Endothelial cell of umbilical vein (primary cell): ENCODE results near the gene CAMSAP1. TPM values are rescaled to one million over a fixed set of nuclear protein-coding genes. Genes with fewer than 3 reads are reported as not detected.

Experiments used
- BruUV-seq: library from RNA; stranded (reverse); fragments of 400-500 nt; replicated peaks from 2 replicates; lab custom pipeline; 2021; lab: Mats Ljungman, UMichigan
- CTCF ChIA-PET: fragments of 300-600, 350-600 bp; sonication (Branson Sonifier 250); formaldehyde crosslinking; loops from one replicate; lab custom pipeline; 2021; ENCODE audit warnings: antibody characterized with exemption, inconsistent platforms; lab: Charles Lee
- POLR2A ChIA-PET: fragments of 300-600, 350-600 bp; sonication (Branson Sonifier 250); formaldehyde crosslinking; loops from one replicate; lab custom pipeline; 2021; ENCODE audit warnings: antibody characterized with exemption, inconsistent platforms; lab: Charles Lee
- DNase-seq: peaks from one replicate; pipeline ENCODE4 v3.0.0-alpha.2; 2011; ENCODE audit warnings: low read depth, low spot score
- FAIRE-seq: peaks from 2 replicates; lab custom pipeline; 2011; peaks lifted over from hg19 to GRCh38; lab: Jason Lieb, UNC
- H2AFZ ChIP-seq: 2 replicates; pipeline ENCODE4 v1.6.0; 2012; ENCODE audit warnings: low read depth, low read length, control low read depth, inconsistent platforms
- H3K27ac ChIP-seq: 2 replicates; pipeline ENCODE4 v1.5.1; 2011; ENCODE audit warnings: low read depth, mild to moderate bottlenecking, control low read depth, low read length, moderate library complexity; ENCODE audit not compliant: insufficient read depth
- H3K27me3 ChIP-seq, 2 experiments: 2 replicates each; pipeline versions ENCODE4 v1.6.0 to v1.6.1; 2011; ENCODE audit warnings: low read length in 2 of 2, mixed read lengths in 1 of 2; ENCODE audit not compliant: control insufficient read depth in 2 of 2, insufficient read depth in 2 of 2
- H3K36me3 ChIP-seq, 2 experiments: 2 replicates in 1 of 2; 3 replicates in 1 of 2; pipeline ENCODE4 v1.5.1; 2011; ENCODE audit warnings: low read length in 2 of 2, mild to moderate bottlenecking in 1 of 2, moderate library complexity in 1 of 2; ENCODE audit not compliant: control insufficient read depth in 2 of 2, insufficient read depth in 2 of 2; ENCODE audit errors: extremely low read depth in 1 of 2
- H3K4me1 ChIP-seq: 3 replicates; pipeline ENCODE4 v1.5.1; 2011; ENCODE audit warnings: mild to moderate bottlenecking, low read length; ENCODE audit not compliant: control insufficient read depth, insufficient read depth; ENCODE audit errors: extremely low read depth
- H3K4me2 ChIP-seq: 2 replicates; pipeline ENCODE4 v1.6.1; 2011; ENCODE audit warnings: low read length, control low read depth, mixed read lengths; ENCODE audit not compliant: insufficient read depth
- H3K4me3 ChIP-seq, 3 experiments: fragments of 200-600 bp in 1 of 3; sonication (generic), shearing (Covaris generic) in 1 of 3; replicated peaks in 1 of 3; 2 replicates each; pipeline ENCODE4 v1.5.1; 2011 to 2016; ENCODE audit warnings: control low read depth in 3 of 3, low read length in 3 of 3, mild to moderate bottlenecking in 2 of 3, inconsistent platforms in 1 of 3, low read depth in 1 of 3, moderate library complexity in 1 of 3; ENCODE audit not compliant: insufficient read depth in 1 of 3
- H3K79me2 ChIP-seq: 2 replicates; pipeline ENCODE4 v1.6.0; 2012; ENCODE audit warnings: low read length, inconsistent platforms; ENCODE audit not compliant: control insufficient read depth, insufficient read depth
- H3K9ac ChIP-seq: replicated peaks from 2 replicates; pipeline ENCODE3; 2011; ENCODE audit warnings: low read length, control low read depth; ENCODE audit not compliant: insufficient read depth; ENCODE audit errors: extremely low read depth
- H3K9me1 ChIP-seq: replicated peaks from 3 replicates; pipeline ENCODE4 v1.6.0; 2011; ENCODE audit warnings: mild to moderate bottlenecking, low read length; ENCODE audit not compliant: control insufficient read depth, insufficient read depth; ENCODE audit errors: extremely low read depth
- H3K9me3 ChIP-seq: replicated peaks from 2 replicates; pipeline ENCODE4 v1.5.1; 2012; ENCODE audit warnings: low read length, inconsistent platforms; ENCODE audit not compliant: control insufficient read depth, insufficient read depth
- H4K20me1 ChIP-seq: replicated peaks from 2 replicates; pipeline ENCODE3; 2011; ENCODE audit warnings: mild to moderate bottlenecking, low read length; ENCODE audit not compliant: control insufficient read depth, insufficient read depth; ENCODE audit errors: extremely low read depth
- CTCF ChIP-seq, 2 donors: IDR thresholded peaks; 1 replicate in 1 of 2; 2 replicates in 1 of 2; pipeline ENCODE4 v1.5.1; 2011; ENCODE audit warnings: low read length in 2 of 2, mild to moderate bottlenecking in 2 of 2, moderate library complexity in 2 of 2, control low read depth in 1 of 2, inconsistent platforms in 1 of 2, low read depth in 1 of 2; ENCODE audit not compliant: insufficient read depth in 1 of 2; ENCODE audit errors: extremely low read depth in 1 of 2
- EZH2 ChIP-seq: IDR thresholded peaks from 2 replicates; pipeline ENCODE4 v1.6.1; 2012; ENCODE audit warnings: borderline replicate concordance, low read depth, mild to moderate bottlenecking, moderate library complexity, low read length, inconsistent platforms; ENCODE audit not compliant: severe bottlenecking
- FOS ChIP-seq: IDR thresholded peaks from 2 replicates; pipeline ENCODE4 v1.6.1; 2011; ENCODE audit warnings: mild to moderate bottlenecking, low read length, moderate library complexity, borderline replicate concordance; ENCODE audit not compliant: insufficient read depth
- GATA2 ChIP-seq: IDR thresholded peaks from 2 replicates; pipeline ENCODE4 v1.7.0; 2011; ENCODE audit warnings: low read depth, mild to moderate bottlenecking, moderate library complexity, mixed read lengths, low read length; ENCODE audit not compliant: insufficient read length, insufficient read depth
- JUN ChIP-seq: IDR thresholded peaks from 2 replicates; pipeline ENCODE4 v1.6.1; 2011; ENCODE audit warnings: borderline replicate concordance, low read depth; ENCODE audit not compliant: insufficient read length, insufficient read depth
- MAX ChIP-seq: IDR thresholded peaks from 2 replicates; pipeline ENCODE4 v1.6.1; 2011; ENCODE audit not compliant: insufficient read depth, insufficient read length
- MYC ChIP-seq: IDR thresholded peaks from one replicate; pipeline ENCODE4 v1.6.1; 2011; ENCODE audit warnings: mild to moderate bottlenecking, low read depth, low read length
- POLR2A ChIP-seq: IDR thresholded peaks from 2 replicates; pipeline ENCODE4 v1.6.1; 2012; ENCODE audit warnings: low read depth, mild to moderate bottlenecking, control low read depth, low read length
- POLR2AphosphoS5 ChIP-seq: IDR thresholded peaks from 2 replicates; pipeline ENCODE4 v1.6.1; 2012; ENCODE audit warnings: low read depth, mild to moderate bottlenecking, control low read depth, low read length, moderate library complexity; ENCODE audit not compliant: insufficient read depth
- dilution Hi-C: fragments of 300-500 bp; cut with MboI; formaldehyde crosslinking; loops from one replicate; pipeline ENCODE4 v1.15.0; 2019; ENCODE audit warnings: low sequenced_read_pairs; ENCODE audit not compliant: extremely low pct_ligation_motif_present
- intact Hi-C: fragments of 100-400 bp; cut with micrococcal nuclease; formaldehyde crosslinking; loops from one replicate; pipeline ENCODE4 v1.10.0; 2022
- polyA plus RNA-seq, 4 experiments: library from polyadenylated mRNA; depleted of rRNA in 3 of 4; stranded (reverse) in 3 of 4; unstranded in 1 of 4; fragments of >200 nt; gene quantifications; 2 replicates each; pipeline versions ENCODE4 v1.2.1 to v1.2.3, GENCODE V29; 2011 to 2012; ENCODE audit warnings: missing spikeins in 1 of 4
- total RNA-seq: library from RNA; stranded (reverse); gene quantifications from 2 replicates; pipeline ENCODE4 v1.2.3, GENCODE V29; 2021

The CAMSAP1 gene
- total and polyA plus RNA-seq, 2 donors (not counting 3 experiments of a cell fraction or from before 2014, with no cell fraction given): 8.1 to 25.5 TPM

GRCh38 chr9:135937521-135938489, 30.5 kb upstream of the CAMSAP1 start:
- Histone ChIP-seq H3K9me3 (no peaks in the 10 kb centered on the region), H3K4me3 (no peak overlapping the region), H3K27ac (no peak overlapping the region), H3K4me1 (peaks cover 2% of the 10 kb centered on the region), H3K9me1 (no peaks in the 10 kb centered on the region), H3K79me2 (no peaks in the 10 kb centered on the region), H3K4me2 (no peak overlapping the region), H4K20me1 (no peaks in the 10 kb centered on the region), H2AFZ (no peak overlapping the region), H3K36me3 (peaks cover 0 to 22% of the 10 kb centered on the region in 2 experiments), H3K9ac (no peak overlapping the region), H3K27me3 (no peaks in the 10 kb centered on the region)
- BruUV-seq: no TSS peak
- no peak for FAIRE-seq
- intact Hi-C loops (no loop called here), dilution Hi-C loops (no loop called here)
- no peak for DNase-seq
- ChIA-PET CTCF (no interaction called here), POLR2A (no interaction called here)
- no peak for TF ChIP-seq POLR2A
- TF ChIP-seq GATA2: no peak
- no peak for TF ChIP-seq MYC
- no peak for TF ChIP-seq JUN
- no peak for TF ChIP-seq FOS
- no peak for TF ChIP-seq MAX
- no peak for TF ChIP-seq CTCF (IDR thresholded peaks at IDR 0.05; ENCODE audit: extremely low read depth in 1 of 2, insufficient read depth in 1 of 2, low read depth in 1 of 2, low read length in 2 of 2)
- no peak for TF ChIP-seq POLR2AphosphoS5
- no peak for TF ChIP-seq EZH2
